OCI-LY3 (cell line): Measurements from ENCODE around the gene TBX10.
A peak's percentile ranks its signal among the peaks of the same experiment; 100 is the strongest.

ENCODE experiments used
- H2AFZ ChIP-seq: fragments of 200-600, 300-600 bp; shearing (Covaris generic); 2 replicates; pipeline ENCODE4 v1.6.0; 2014; ENCODE audit warnings: antibody characterized with exemption, low read depth, low read length
- H3K27ac ChIP-seq: fragments of 200-600, 300-600 bp; sonication (generic); 2 replicates; pipeline ENCODE4 v1.5.1; 2014; ENCODE audit warnings: mild to moderate bottlenecking, low read length, moderate library complexity, mixed read lengths
- H3K27me3 ChIP-seq: fragments of 200-600, 300-600 bp; sonication (generic); 2 replicates; pipeline ENCODE4 v1.6.1; 2014; ENCODE audit warnings: low read depth, low read length, mixed read lengths
- H3K36me3 ChIP-seq: fragments of 200-600, 300-600 bp; sonication (generic); replicated peaks from 2 replicates; pipeline ENCODE3; 2014; ENCODE audit warnings: low read depth, low read length, mixed read lengths
- H3K4me1 ChIP-seq: fragments of 300-600, 200-600 bp; sonication (generic); 2 replicates; pipeline ENCODE4 v1.6.1; 2014; ENCODE audit warnings: low read length, mixed read lengths
- H3K4me2 ChIP-seq: fragments of 200-600, 300-600 bp; sonication (generic); 2 replicates; pipeline ENCODE4 v1.6.1; 2014; ENCODE audit warnings: low read length, mixed read lengths
- H3K4me3 ChIP-seq: fragments of 300-600, 200-600 bp; sonication (generic); 2 replicates; pipeline ENCODE4 v1.5.1; 2014; ENCODE audit warnings: antibody characterized with exemption, mild to moderate bottlenecking, low read length, moderate library complexity
- H3K79me2 ChIP-seq: fragments of 300-600, 200-600 bp; shearing (Covaris generic); 2 replicates; pipeline ENCODE4 v1.6.1; 2014; ENCODE audit warnings: mild to moderate bottlenecking, low read length, mixed read lengths
- H3K9ac ChIP-seq: fragments of 300-600, 200-600 bp; shearing (Covaris generic); 2 replicates; pipeline ENCODE4 v1.6.0; 2014; ENCODE audit warnings: mild to moderate bottlenecking, low read length, moderate library complexity
- H3K9me3 ChIP-seq: fragments of 200-600, 300-600 bp; shearing (Covaris generic); 2 replicates; pipeline ENCODE4 v1.6.1; 2014; ENCODE audit warnings: low read length, mixed read lengths; ENCODE audit not compliant: insufficient read depth
- H4K20me1 ChIP-seq: fragments of 200-600, 300-600 bp; sonication (generic); 2 replicates; pipeline ENCODE4 v1.6.1; 2016; ENCODE audit warnings: low read length, mixed read lengths; ENCODE audit not compliant: insufficient read depth
- CTCF ChIP-seq: fragments of 200-600, 300-600 bp; sonication (generic); IDR thresholded peaks from 2 replicates; pipeline ENCODE4 v1.5.1; 2014; ENCODE audit warnings: antibody characterized with exemption, low read length, low read depth
- EZH2phosphoT487 ChIP-seq: fragments of 200-600 bp; shearing (Covaris generic); IDR thresholded peaks from 2 replicates; pipeline ENCODE4 v1.6.1; 2018; ENCODE audit warnings: antibody characterized with exemption, mixed run types, low read depth

Gene TBX10

GRCh38 chr11:67644042-67644441 is 4.5 kb upstream of the TBX10 start:
- Histone ChIP-seq H3K4me3 (no peak overlapping the region), H3K27me3 (peaks cover 13% of the 10 kb centered on the region), H3K79me2 (no peaks in the 10 kb centered on the region), H3K27ac (no peak overlapping the region), H3K4me1 (peaks cover 32% of the 10 kb centered on the region), H3K36me3 (no peaks in the 10 kb centered on the region), H3K4me2 (no peak overlapping the region), H3K9ac (no peak overlapping the region), H3K9me3 (no peaks in the 10 kb centered on the region), H2AFZ (no peak overlapping the region), H4K20me1 (no peaks in the 10 kb centered on the region)
- TF ChIP-seq EZH2phosphoT487 (no peak), CTCF (peak; percentile 47)

- Histone ChIP-seq H3K4me1 (peaks cover 18% of the 10 kb centered on the region), H2AFZ (no peak overlapping the region), H3K4me2 (no peak overlapping the region), H3K27ac (no peak overlapping the region), H4K20me1 (no peaks in the 10 kb centered on the region), H3K27me3 (peaks cover 13% of the 10 kb centered on the region), H3K9me3 (no peaks in the 10 kb centered on the region), H3K4me3 (no peak overlapping the region), H3K9ac (no peak overlapping the region), H3K36me3 (no peaks in the 10 kb centered on the region), H3K79me2 (no peaks in the 10 kb centered on the region)
- TF ChIP-seq CTCF (no peak), EZH2phosphoT487 (no peak)
These were observed 2.9 kb upstream of the TBX10 start for GRCh38 chr11:67642173-67643120.

GRCh38 chr11:67641338-67642172 is 2.0 kb upstream of the TBX10 start:
- Histone ChIP-seq H3K4me3 (no peak overlapping the region), H3K4me1 (peaks cover 9% of the 10 kb centered on the region), H3K4me2 (no peak overlapping the region), H3K27me3 (peaks cover 6% of the 10 kb centered on the region; the same call in 1 of the 2 replicates), H3K9ac (no peak overlapping the region), H4K20me1 (no peaks in the 10 kb centered on the region), H3K36me3 (no peaks in the 10 kb centered on the region), H3K9me3 (no peaks in the 10 kb centered on the region), H2AFZ (no peak overlapping the region), H3K79me2 (no peaks in the 10 kb centered on the region), H3K27ac (no peak overlapping the region)
- TF ChIP-seq EZH2phosphoT487 = no peak
- no peak for TF ChIP-seq CTCF
